ENCODE measurements around the gene TNFAIP2. TPM values are rescaled to one million over a fixed set of nuclear protein-coding genes. Genes with fewer than 3 reads are reported as not detected.

Gene TNFAIP2
- total and polyA plus RNA-seq, 9 of the 15 experiments (the other 6 are each of a cell fraction or from before 2014, with no cell fraction given) = 22.6 to 68.6 (median 44.6) TPM

DNA sequence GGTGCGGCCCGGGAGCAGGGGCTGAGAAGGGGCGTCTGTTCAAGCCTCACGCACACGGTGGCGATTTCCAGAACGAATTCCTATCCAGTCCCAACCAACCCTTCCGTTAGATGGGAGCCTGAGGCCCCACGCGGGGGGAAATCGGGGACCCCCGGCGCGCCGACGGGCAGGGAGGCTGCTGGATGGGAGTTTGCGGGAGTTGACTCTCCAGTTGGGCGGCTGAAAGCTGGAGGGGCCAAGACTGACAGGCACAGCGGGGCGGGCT, 18.9 kb upstream of the TNFAIP2 start:
- Histone ChIP-seq H3K4me1 (replicated peaks in 1 of 2; ENCODE audit: control insufficient read depth in 2 of 2, insufficient read depth in 2 of 2, low read length in 2 of 2) (peaks cover 34 to 89% of the 10 kb centered on the region in 2 experiments), H3K4me3 (no peak overlapping the region), H3K36me3 (ENCODE audit: control insufficient read depth, insufficient read depth, low read length) (peaks cover 6% of the 10 kb centered on the region; the same call in 1 of the 3 replicates), H3K27ac (ENCODE audit: extremely low read depth, low read depth, low read length) (no peak overlapping the region), H4K20me1 (replicated peaks; ENCODE audit: control insufficient read depth, insufficient read depth, low read length) (no peaks in the 10 kb centered on the region), H3K9ac (ENCODE audit: insufficient read depth in 1 of 2, low read depth in 2 of 2, low read length in 2 of 2) (no peak overlapping the region), H3K9me3 (replicated peaks; ENCODE audit: control insufficient read depth, insufficient read depth, low read depth, low read length) (no peaks in the 10 kb centered on the region), H3K79me2 (ENCODE audit: control insufficient read depth, insufficient read depth, low read length) (peaks cover 11% of the 10 kb centered on the region; the same call in 2 of the 3 replicates), H2AFZ (ENCODE audit: low read depth, low read length) (no peak overlapping the region), H3K4me2 (ENCODE audit: insufficient read depth, low read length) (no peak overlapping the region), H3K27me3 (ENCODE audit: control insufficient read depth in 2 of 2, insufficient read depth in 2 of 2, low read length in 2 of 2) (no peaks in the 10 kb centered on the region), H3K9me1 (ENCODE audit: control insufficient read depth, insufficient read depth, low read length) (no peaks in the 10 kb centered on the region)
- ATAC-seq (no peak), FAIRE-seq (no peak), DNase-seq (ENCODE audit: extremely low read depth in 1 of 4, low spot score in 3 of 4) (no peak)
- in situ Hi-C loops (cut with MboI) (loop anchor here (10.0 kb wide), 1 partner anchor 190 kb away; no protein-coding TSS in a partner anchor), intact Hi-C loops (cut with micrococcal nuclease) (loop anchor here (2.0 kb wide), 2 partner anchors 36 to 188 kb away; no protein-coding TSS in a partner anchor)
- no TSS peak for BruUV-seq (replicated peaks)
- ChIA-PET POLR2A (interaction anchor here (0.5 to 1.8 kb wide), 8 partner anchors 8 to 656 kb away, joined by 3 to 11 read pairs (median 4); partner anchors contain the start of gene EIF5), CTCF (ENCODE audit: low intra/inter-chr PET ratio) (interaction anchor here (1.1 to 2.9 kb wide), 4 partner anchors 37 to 190 kb away, joined by 3 to 10 read pairs (median 8); no protein-coding TSS in a partner anchor)
- 10% methylated on average over 2 of the region's 20 CpGs for WGBS (ENCODE audit: insufficient coverage, low coverage, missing lambda C conversion rate)
- TF ChIP-seq ARID1B (IDR thresholded peaks at IDR 0.05) = no peak
- TF ChIP-seq, protein P1, sequence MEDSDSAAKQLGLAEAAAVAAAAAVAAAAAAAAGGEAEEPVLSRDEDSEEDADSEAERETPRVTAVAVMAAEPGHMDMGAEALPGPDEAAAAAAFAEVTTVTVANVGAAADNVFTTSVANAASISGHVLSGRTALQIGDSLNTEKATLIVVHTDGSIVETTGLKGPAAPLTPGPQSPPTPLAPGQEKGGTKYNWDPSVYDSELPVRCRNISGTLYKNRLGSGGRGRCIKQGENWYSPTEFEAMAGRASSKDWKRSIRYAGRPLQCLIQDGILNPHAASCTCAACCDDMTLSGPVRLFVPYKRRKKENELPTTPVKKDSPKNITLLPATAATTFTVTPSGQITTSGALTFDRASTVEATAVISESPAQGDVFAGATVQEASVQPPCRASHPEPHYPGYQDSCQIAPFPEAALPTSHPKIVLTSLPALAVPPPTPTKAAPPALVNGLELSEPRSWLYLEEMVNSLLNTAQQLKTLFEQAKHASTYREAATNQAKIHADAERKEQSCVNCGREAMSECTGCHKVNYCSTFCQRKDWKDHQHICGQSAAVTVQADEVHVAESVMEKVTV (CRISPR knock-in tag; IDR thresholded peaks at IDR 0.05) = no peak
- TF ChIP-seq JUNB (CRISPR knock-in tag; conservative IDR thresholded peaks at IDR 0.05) = no peak
- no peak for TF ChIP-seq ZFP36 (IDR thresholded peaks at IDR 0.05; ENCODE audit: low read depth, low read length, partially characterized antibody)
- no peak for TF ChIP-seq DPF2 (IDR thresholded peaks at IDR 0.05)
- no peak for TF ChIP-seq ZEB2 (IDR thresholded peaks at IDR 0.05)
- TF ChIP-seq DACH1 (IDR thresholded peaks at IDR 0.05; ENCODE audit: partially characterized antibody) = no peak
- TF ChIP-seq, protein P2, sequence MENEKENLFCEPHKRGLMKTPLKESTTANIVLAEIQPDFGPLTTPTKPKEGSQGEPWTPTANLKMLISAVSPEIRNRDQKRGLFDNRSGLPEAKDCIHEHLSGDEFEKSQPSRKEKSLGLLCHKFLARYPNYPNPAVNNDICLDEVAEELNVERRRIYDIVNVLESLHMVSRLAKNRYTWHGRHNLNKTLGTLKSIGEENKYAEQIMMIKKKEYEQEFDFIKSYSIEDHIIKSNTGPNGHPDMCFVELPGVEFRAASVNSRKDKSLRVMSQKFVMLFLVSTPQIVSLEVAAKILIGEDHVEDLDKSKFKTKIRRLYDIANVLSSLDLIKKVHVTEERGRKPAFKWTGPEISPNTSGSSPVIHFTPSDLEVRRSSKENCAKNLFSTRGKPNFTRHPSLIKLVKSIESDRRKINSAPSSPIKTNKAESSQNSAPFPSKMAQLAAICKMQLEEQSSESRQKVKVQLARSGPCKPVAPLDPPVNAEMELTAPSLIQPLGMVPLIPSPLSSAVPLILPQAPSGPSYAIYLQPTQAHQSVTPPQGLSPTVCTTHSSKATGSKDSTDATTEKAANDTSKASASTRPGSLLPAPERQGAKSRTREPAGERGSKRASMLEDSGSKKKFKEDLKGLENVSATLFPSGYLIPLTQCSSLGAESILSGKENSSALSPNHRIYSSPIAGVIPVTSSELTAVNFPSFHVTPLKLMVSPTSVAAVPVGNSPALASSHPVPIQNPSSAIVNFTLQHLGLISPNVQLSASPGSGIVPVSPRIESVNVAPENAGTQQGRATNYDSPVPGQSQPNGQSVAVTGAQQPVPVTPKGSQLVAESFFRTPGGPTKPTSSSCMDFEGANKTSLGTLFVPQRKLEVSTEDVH (IDR thresholded peaks at IDR 0.05; ENCODE audit: low read depth, partially characterized antibody) = no peak
- TF ChIP-seq EP400 (IDR thresholded peaks at IDR 0.05) = no peak
- no peak for TF ChIP-seq POLR3G (IDR thresholded peaks at IDR 0.05; ENCODE audit: extremely low read depth, insufficient read length, insufficient replicate concordance)
- TF ChIP-seq, protein P3, sequence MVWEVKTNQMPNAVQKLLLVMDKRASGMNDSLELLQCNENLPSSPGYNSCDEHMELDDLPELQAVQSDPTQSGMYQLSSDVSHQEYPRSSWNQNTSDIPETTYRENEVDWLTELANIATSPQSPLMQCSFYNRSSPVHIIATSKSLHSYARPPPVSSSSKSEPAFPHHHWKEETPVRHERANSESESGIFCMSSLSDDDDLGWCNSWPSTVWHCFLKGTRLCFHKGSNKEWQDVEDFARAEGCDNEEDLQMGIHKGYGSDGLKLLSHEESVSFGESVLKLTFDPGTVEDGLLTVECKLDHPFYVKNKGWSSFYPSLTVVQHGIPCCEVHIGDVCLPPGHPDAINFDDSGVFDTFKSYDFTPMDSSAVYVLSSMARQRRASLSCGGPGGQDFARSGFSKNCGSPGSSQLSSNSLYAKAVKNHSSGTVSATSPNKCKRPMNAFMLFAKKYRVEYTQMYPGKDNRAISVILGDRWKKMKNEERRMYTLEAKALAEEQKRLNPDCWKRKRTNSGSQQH (CRISPR knock-in tag; IDR thresholded peaks at IDR 0.05) = no peak
- TF ChIP-seq NR3C1 (CRISPR knock-in tag; IDR thresholded peaks at IDR 0.05) = no peak
- no peak for TF ChIP-seq NR2C2 (CRISPR knock-in tag; IDR thresholded peaks at IDR 0.05)
- no peak for TF ChIP-seq NR2C2 (tag; IDR thresholded peaks at IDR 0.05)
- TF ChIP-seq SMARCC2 (IDR thresholded peaks at IDR 0.05; ENCODE audit: low read depth) = no peak
- TF ChIP-seq ZNF695 (CRISPR knock-in tag; IDR thresholded peaks at IDR 0.05) = no peak
- TF ChIP-seq, protein P4, sequence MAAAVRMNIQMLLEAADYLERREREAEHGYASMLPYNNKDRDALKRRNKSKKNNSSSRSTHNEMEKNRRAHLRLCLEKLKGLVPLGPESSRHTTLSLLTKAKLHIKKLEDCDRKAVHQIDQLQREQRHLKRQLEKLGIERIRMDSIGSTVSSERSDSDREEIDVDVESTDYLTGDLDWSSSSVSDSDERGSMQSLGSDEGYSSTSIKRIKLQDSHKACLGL (CRISPR knock-in tag; IDR thresholded peaks at IDR 0.05; ENCODE audit: borderline replicate concordance, poor library complexity, severe bottlenecking) = no peak
- TF ChIP-seq EHMT2 (IDR thresholded peaks at IDR 0.05) = no peak

Measured in K562 (cell line).